ENCODE measurements around the gene ARHGAP20.

Gene ARHGAP20

GRCh38 chr11:110587972-110588371, 124.3 kb downstream of the ARHGAP20 start (continued):
- TF ChIP-seq BCL6B (tag by site-specific recombination; IDR thresholded peaks at IDR 0.05) = no peak
- TF ChIP-seq MZF1 (tag by site-specific recombination; IDR thresholded peaks at IDR 0.05; ENCODE audit: borderline replicate concordance) = no peak
- no peak for TF ChIP-seq ZNF514 (tag by site-specific recombination; IDR thresholded peaks at IDR 0.05)

- no peak overlapping the region for H3K4me3 ChIP-seq (ENCODE audit: low read depth, low read length)
- no peak overlapping the region for H3K27ac ChIP-seq (ENCODE audit: extremely low read depth, low read depth, low read length)
- H3K36me3 ChIP-seq (ENCODE audit: control insufficient read depth in 2 of 2, insufficient read depth in 1 of 2, low read length in 2 of 2) = peaks cover 0 to 15% of the 10 kb centered on the region in 2 experiments; a peak in 1 of 3 replicates
- CTCF ChIA-PET = interaction anchor here (1.0 kb wide), 1 partner anchor 17 kb away, joined by 3 read pairs; no protein-coding TSS in a partner anchor
- POLR2A ChIA-PET = no interaction called here
- no peaks in the 10 kb centered on the region for H3K9me3 ChIP-seq (ENCODE audit: control insufficient read depth, insufficient read depth, low read depth, low read length)
- H3K4me1 ChIP-seq (ENCODE audit: control insufficient read depth, insufficient read depth, low read length) = no peaks in the 10 kb centered on the region
- no peak for TF ChIP-seq OSR2 (tag by site-specific recombination; IDR thresholded peaks at IDR 0.05)
- no peak for TF ChIP-seq ZXDB (tag by site-specific recombination; IDR thresholded peaks at IDR 0.05)
- no peak for TF ChIP-seq ZNF830 (tag by site-specific recombination; IDR thresholded peaks at IDR 0.05; ENCODE audit: low read depth)
- no peak for TF ChIP-seq ZNF26 (tag by site-specific recombination; IDR thresholded peaks at IDR 0.05)
- no peak for TF ChIP-seq ZNF548 (tag by site-specific recombination; IDR thresholded peaks at IDR 0.05)
- TF ChIP-seq ZNF248 (tag by site-specific recombination; IDR thresholded peaks at IDR 0.05) = no peak
- no peak for TF ChIP-seq ZNF660 (tag by site-specific recombination; IDR thresholded peaks at IDR 0.05)
- no peak for TF ChIP-seq ZBTB48 (tag by site-specific recombination; IDR thresholded peaks at IDR 0.05)
- no peak for TF ChIP-seq ZFHX2 (tag by site-specific recombination; conservative IDR thresholded peaks at IDR 0.05)
- no peak for TF ChIP-seq ZNF202 (tag by site-specific recombination; IDR thresholded peaks at IDR 0.05; ENCODE audit: borderline replicate concordance)
- TF ChIP-seq ZBTB44 (tag by site-specific recombination; IDR thresholded peaks at IDR 0.05) = no peak
- TF ChIP-seq ZNF626 (tag by site-specific recombination; IDR thresholded peaks at IDR 0.05) = no peak
- TF ChIP-seq ZNF623 (tag by site-specific recombination; IDR thresholded peaks at IDR 0.05) = no peak
These were observed 125.1 kb downstream of the ARHGAP20 start for GRCh38 chr11:110587129-110587528.

- peaks cover 0 to 28% of the 10 kb centered on the region in 2 experiments; a peak in 1 of 3 replicates for H3K36me3 ChIP-seq (ENCODE audit: control insufficient read depth in 2 of 2, insufficient read depth in 1 of 2, low read length in 2 of 2)
- POLR2A ChIA-PET = no interaction called here
- no peak for TF ChIP-seq ZNF555 (tag by site-specific recombination; conservative IDR thresholded peaks at IDR 0.05)
- no peak for TF ChIP-seq ZNF530 (tag by site-specific recombination; IDR thresholded peaks at IDR 0.05; ENCODE audit: low read depth)
- no peak for TF ChIP-seq ZBTB44 (tag by site-specific recombination; IDR thresholded peaks at IDR 0.05)
- TF ChIP-seq PRDM2 (tag by site-specific recombination; IDR thresholded peaks at IDR 0.05; ENCODE audit: borderline replicate concordance) = no peak
- no peak for TF ChIP-seq REPIN1 (tag by site-specific recombination; IDR thresholded peaks at IDR 0.05; ENCODE audit: low read depth)
- no peak for TF ChIP-seq ZNF138 (tag by site-specific recombination; IDR thresholded peaks at IDR 0.05; ENCODE audit: borderline replicate concordance)
- no peak for TF ChIP-seq ZNF596 (tag by site-specific recombination; IDR thresholded peaks at IDR 0.05)
These were observed 128.1 kb downstream of the ARHGAP20 start for GRCh38 chr11:110584150-110584549.

More at GRCh38 chr11:110584150-110584549, 128.1 kb downstream of the ARHGAP20 start:
- H3K4me3 ChIP-seq (ENCODE audit: low read depth, low read length) = no peak overlapping the region
- no peaks in the 10 kb centered on the region for H3K9me3 ChIP-seq (ENCODE audit: control insufficient read depth, insufficient read depth, low read depth, low read length)
- H3K4me1 ChIP-seq (ENCODE audit: control insufficient read depth, insufficient read depth, low read length) = no peaks in the 10 kb centered on the region
- CTCF ChIA-PET = no interaction called here
- no peak overlapping the region for H3K27ac ChIP-seq (ENCODE audit: extremely low read depth, low read depth, low read length)
